B cell (primary cell): ENCODE results near the gene LEMD3.

ENCODE experiments used
- EZH2 ChIP-seq: IDR thresholded peaks from 2 replicates; pipeline ENCODE4 v1.6.1; 2012; ENCODE audit warnings: borderline replicate concordance, low read depth, mild to moderate bottlenecking, moderate library complexity, low read length; ENCODE audit not compliant: insufficient read depth, poor library complexity, severe bottlenecking
- TF ChIP-seq, protein P1 (sequence below): fragments of 200-600 bp; IDR thresholded peaks from one replicate; pipeline ENCODE4 v1.8.0; 2022; ENCODE audit warnings: antibody characterized with exemption, mild to moderate bottlenecking

DNA sequence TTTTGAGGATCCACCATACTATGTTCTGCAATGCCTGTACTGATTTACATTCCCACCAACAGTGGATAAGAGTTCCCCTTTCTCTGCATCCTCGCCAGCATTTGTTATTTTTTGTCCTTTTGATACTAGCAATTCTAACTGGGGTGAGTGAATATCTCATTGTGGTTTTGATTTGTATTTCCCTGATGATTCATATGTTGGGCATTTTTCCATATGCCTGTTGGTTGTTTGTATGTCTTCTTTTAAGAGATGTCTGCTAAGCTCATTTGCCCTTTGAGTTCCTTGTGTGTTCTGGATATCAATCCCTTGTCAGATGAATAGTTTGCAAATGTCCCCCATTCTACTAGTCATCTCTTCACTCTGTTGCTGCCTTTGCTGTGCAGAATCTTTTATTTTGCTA, 60.1 kb downstream of the LEMD3 start:
- TF ChIP-seq EZH2, result no peak
- TF ChIP-seq, protein P1, sequence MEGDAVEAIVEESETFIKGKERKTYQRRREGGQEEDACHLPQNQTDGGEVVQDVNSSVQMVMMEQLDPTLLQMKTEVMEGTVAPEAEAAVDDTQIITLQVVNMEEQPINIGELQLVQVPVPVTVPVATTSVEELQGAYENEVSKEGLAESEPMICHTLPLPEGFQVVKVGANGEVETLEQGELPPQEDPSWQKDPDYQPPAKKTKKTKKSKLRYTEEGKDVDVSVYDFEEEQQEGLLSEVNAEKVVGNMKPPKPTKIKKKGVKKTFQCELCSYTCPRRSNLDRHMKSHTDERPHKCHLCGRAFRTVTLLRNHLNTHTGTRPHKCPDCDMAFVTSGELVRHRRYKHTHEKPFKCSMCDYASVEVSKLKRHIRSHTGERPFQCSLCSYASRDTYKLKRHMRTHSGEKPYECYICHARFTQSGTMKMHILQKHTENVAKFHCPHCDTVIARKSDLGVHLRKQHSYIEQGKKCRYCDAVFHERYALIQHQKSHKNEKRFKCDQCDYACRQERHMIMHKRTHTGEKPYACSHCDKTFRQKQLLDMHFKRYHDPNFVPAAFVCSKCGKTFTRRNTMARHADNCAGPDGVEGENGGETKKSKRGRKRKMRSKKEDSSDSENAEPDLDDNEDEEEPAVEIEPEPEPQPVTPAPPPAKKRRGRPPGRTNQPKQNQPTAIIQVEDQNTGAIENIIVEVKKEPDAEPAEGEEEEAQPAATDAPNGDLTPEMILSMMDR, result no peak
